Measurements from ENCODE around the gene SYT12. TPM values are rescaled to one million over a fixed set of nuclear protein-coding genes. Genes with fewer than 3 reads are reported as not detected.

The SYT12 gene
- total RNA-seq, 1 donor from 2014 or later = 0.67 TPM

DNA sequence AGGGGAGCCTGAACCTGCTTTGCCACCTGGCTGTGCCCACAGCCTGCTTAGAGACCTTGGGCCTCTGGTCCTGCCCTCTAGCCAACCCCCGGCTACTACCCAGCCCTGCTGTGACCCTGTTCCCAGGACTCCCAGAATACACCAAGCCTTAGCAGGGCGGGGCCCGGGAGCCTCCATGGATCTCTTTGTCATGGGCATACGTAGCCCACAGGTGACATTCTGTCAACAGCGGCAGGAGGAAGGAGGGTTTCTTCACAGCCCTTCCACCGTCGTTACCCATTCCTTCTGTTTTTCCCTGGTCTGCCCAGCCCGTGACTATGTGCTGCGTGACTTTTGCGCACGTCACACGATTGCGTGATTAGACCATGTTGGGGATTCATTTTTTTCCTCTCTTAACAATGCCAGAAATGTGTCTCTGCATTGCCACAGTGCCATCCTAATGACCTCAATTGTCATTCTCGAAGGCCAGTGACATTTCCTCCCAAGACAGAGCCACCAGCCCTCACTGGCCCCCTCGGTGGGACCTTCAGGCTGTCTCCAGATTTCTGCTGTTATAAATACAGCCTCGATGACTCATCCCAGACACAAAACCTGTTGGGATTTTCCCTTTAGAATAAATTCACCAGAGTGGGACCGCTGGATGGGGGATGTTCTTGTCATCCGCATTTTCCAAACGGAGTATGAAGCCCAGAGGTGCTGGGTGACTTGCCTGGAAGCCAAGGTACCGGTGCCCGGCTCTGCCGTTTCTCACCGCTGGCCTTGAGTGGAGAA, 9.0 kb downstream of the SYT12 start:
- Histone ChIP-seq H2AFZ (replicated peaks) (no peak overlapping the region), H3K79me2 (ENCODE audit: low read depth) (no peaks in the 10 kb centered on the region), H3K4me2 (no peak overlapping the region), H3K9ac (no peak overlapping the region), H3K27ac (no peak overlapping the region), H3K36me3 (no peaks in the 10 kb centered on the region), H4K20me1 (ENCODE audit: low read depth) (no peaks in the 10 kb centered on the region), H3K4me3 (no peak overlapping the region), H3K4me1 (no peaks in the 10 kb centered on the region), H3K9me3 (ENCODE audit: low read depth) (no peaks in the 10 kb centered on the region), H3K27me3 (no peaks in the 10 kb centered on the region), H3F3A (ENCODE audit: low read depth) (no peaks in the 10 kb centered on the region)
- Mint-ChIP-seq H3K36me3 (no peaks in the 10 kb centered on the region), H3K27ac (no peak overlapping the region), H3K4me1 (peaks cover 3% of the 10 kb centered on the region), H3K4me3 (no peak overlapping the region), H3K27me3 (ENCODE audit: insufficient read depth, low read depth) (peaks cover 6% of the 10 kb centered on the region), H3K9me3 (no peaks in the 10 kb centered on the region)
- DNase-seq (ENCODE audit: low spot score) = no peak
- no peak for TF ChIP-seq EZH2phosphoT487 (IDR thresholded peaks at IDR 0.05)
- TF ChIP-seq, protein P1, sequence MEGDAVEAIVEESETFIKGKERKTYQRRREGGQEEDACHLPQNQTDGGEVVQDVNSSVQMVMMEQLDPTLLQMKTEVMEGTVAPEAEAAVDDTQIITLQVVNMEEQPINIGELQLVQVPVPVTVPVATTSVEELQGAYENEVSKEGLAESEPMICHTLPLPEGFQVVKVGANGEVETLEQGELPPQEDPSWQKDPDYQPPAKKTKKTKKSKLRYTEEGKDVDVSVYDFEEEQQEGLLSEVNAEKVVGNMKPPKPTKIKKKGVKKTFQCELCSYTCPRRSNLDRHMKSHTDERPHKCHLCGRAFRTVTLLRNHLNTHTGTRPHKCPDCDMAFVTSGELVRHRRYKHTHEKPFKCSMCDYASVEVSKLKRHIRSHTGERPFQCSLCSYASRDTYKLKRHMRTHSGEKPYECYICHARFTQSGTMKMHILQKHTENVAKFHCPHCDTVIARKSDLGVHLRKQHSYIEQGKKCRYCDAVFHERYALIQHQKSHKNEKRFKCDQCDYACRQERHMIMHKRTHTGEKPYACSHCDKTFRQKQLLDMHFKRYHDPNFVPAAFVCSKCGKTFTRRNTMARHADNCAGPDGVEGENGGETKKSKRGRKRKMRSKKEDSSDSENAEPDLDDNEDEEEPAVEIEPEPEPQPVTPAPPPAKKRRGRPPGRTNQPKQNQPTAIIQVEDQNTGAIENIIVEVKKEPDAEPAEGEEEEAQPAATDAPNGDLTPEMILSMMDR (IDR thresholded peaks at IDR 0.05) = no peak
- no peak for TF ChIP-seq EZH2 (IDR thresholded peaks at IDR 0.05)

DNA sequence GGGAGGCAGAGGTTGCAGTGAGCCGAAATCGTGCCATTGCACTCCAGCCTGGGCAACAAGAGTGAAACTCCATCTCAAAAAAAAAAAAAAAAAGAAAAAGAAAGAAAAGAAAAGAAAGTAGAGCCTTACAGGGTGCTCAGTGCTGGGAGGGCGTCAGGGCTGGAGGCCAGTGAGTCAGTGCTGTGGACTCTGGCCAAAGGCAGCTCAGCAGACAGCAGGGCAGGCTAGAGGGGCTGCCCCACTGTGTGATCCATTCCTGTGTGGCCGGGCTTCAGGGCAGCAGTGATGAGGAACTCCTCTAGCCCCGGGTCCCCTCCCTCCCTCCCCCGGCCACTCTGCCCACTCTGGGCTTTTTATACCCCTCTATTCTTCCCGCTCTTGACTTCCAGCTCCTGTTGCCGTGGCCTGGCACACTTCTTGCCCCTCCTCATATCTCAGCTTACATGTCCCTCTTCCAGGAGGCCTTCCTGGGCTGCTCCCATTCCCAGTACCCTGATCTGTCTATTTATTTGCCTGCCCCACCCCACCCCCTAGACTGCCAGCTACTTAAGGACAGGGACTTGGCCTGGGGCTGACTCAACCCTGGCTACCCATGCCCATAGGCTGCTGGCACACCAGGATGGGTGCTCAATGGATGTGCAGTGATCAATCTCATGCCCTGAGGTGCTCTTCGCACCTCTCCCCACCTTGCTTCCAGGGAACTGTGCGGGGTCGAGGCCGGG, 10.1 kb downstream of the SYT12 start:
- Histone ChIP-seq H2AFZ (replicated peaks) (no peak overlapping the region), H4K20me1 (ENCODE audit: low read depth) (no peaks in the 10 kb centered on the region), H3F3A (ENCODE audit: low read depth) (no peaks in the 10 kb centered on the region), H3K27me3 (no peaks in the 10 kb centered on the region), H3K9me3 (ENCODE audit: low read depth) (no peaks in the 10 kb centered on the region), H3K27ac (no peak overlapping the region), H3K9ac (no peak overlapping the region), H3K4me2 (no peak overlapping the region), H3K4me3 (no peak overlapping the region), H3K79me2 (ENCODE audit: low read depth) (no peaks in the 10 kb centered on the region), H3K36me3 (no peaks in the 10 kb centered on the region), H3K4me1 (no peaks in the 10 kb centered on the region)
- no peaks in the 10 kb centered on the region for H3K36me3 Mint-ChIP-seq
- peaks cover 6% of the 10 kb centered on the region for H3K27me3 Mint-ChIP-seq (ENCODE audit: insufficient read depth, low read depth)
- H3K4me3 Mint-ChIP-seq = no peak overlapping the region
- no peak for DNase-seq (ENCODE audit: low spot score)
- H3K9me3 Mint-ChIP-seq = no peaks in the 10 kb centered on the region
- TF ChIP-seq EZH2phosphoT487 (IDR thresholded peaks at IDR 0.05) (no peak), EZH2 (IDR thresholded peaks at IDR 0.05) (no peak)
- TF ChIP-seq, protein P1 (IDR thresholded peaks at IDR 0.05) = no peak
- H3K27ac Mint-ChIP-seq = no peak overlapping the region
- peaks cover 3% of the 10 kb centered on the region for H3K4me1 Mint-ChIP-seq

DNA sequence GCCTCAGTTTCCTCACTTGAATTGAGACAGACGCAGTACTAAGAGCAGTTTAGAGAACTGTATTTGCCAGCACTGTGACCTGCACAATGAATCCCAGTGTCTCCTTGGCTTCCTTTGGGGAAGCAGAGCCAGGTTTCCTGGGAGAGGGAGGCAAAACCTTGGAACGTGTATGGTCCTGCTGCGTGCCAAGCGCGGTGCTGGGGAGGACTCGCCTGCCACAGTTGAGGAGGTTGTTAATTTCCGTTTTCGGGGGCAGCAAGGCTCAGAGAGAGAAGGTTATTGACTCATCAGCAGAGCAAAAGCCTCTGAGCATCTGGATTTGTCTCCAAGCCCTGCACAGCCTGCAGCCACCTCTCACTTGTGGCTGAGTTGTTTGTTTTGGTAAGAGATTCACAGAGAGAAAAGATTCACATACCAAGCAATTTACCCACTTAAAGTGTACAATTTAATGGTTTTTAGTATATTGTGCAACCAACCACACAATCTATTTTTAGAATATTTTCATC, 10.8 kb downstream of the SYT12 start:
- peaks cover 6% of the 10 kb centered on the region for H3K27me3 Mint-ChIP-seq (ENCODE audit: insufficient read depth, low read depth)
- no peak for DNase-seq (ENCODE audit: low spot score)
- Histone ChIP-seq H2AFZ (replicated peaks) (no peak overlapping the region), H3K4me2 (no peak overlapping the region), H3K79me2 (ENCODE audit: low read depth) (no peaks in the 10 kb centered on the region), H3F3A (ENCODE audit: low read depth) (no peaks in the 10 kb centered on the region), H3K9me3 (ENCODE audit: low read depth) (no peaks in the 10 kb centered on the region), H3K36me3 (no peaks in the 10 kb centered on the region), H3K4me3 (no peak overlapping the region), H3K27me3 (no peaks in the 10 kb centered on the region), H3K9ac (no peak overlapping the region), H3K4me1 (no peaks in the 10 kb centered on the region), H3K27ac (no peak overlapping the region), H4K20me1 (ENCODE audit: low read depth) (no peaks in the 10 kb centered on the region)
- TF ChIP-seq EZH2phosphoT487 (IDR thresholded peaks at IDR 0.05) = no peak
- no peak for TF ChIP-seq EZH2 (IDR thresholded peaks at IDR 0.05)
- TF ChIP-seq, protein P1 (IDR thresholded peaks at IDR 0.05) = no peak
- peaks cover 3% of the 10 kb centered on the region for H3K4me1 Mint-ChIP-seq
- peak overlapping the region; percentile 66 for H3K27ac Mint-ChIP-seq
- H3K36me3 Mint-ChIP-seq = no peaks in the 10 kb centered on the region
- H3K9me3 Mint-ChIP-seq = no peaks in the 10 kb centered on the region
- no peak overlapping the region for H3K4me3 Mint-ChIP-seq

Measured in neural progenitor cell (in vitro differentiated cells).